GM19238 (cell line): ENCODE results near the gene ZC3H7A.

Experiments
- DNase-seq: peaks from one replicate; pipeline ENCODE4 v3.0.0; 2011; ENCODE audit warnings: low spot score; ENCODE audit not compliant: insufficient read length

The ZC3H7A gene

GRCh38 chr16:11774065-11774626, 22.9 kb downstream of the ZC3H7A start:
- DNase-seq, result peak; percentile 7

- peak; percentile 3 for DNase-seq
Observed at GRCh38 chr16:11768849-11769248, 28.2 kb downstream of the ZC3H7A start.

GRCh38 chr16:11762431-11762830, 34.6 kb downstream of the ZC3H7A start:
- no peak for DNase-seq

- no peak for DNase-seq
Observed at GRCh38 chr16:11759997-11760396, 37.1 kb downstream of the ZC3H7A start.

- DNase-seq, result no peak
Observed at GRCh38 chr16:11759163-11759834, 37.8 kb downstream of the ZC3H7A start.

- DNase-seq, result no peak
Observed at GRCh38 chr16:11757671-11758545, 39.1 kb downstream of the ZC3H7A start.

GRCh38 chr16:11756248-11756647, 40.8 kb downstream of the ZC3H7A start:
- DNase-seq, result no peak

GRCh38 chr16:11755022-11755760, 41.9 kb downstream of the ZC3H7A start:
- no peak for DNase-seq

GRCh38 chr16:11752856-11753255, 44.2 kb downstream of the ZC3H7A start:
- no peak for DNase-seq

GRCh38 chr16:11750056-11750455, 47.0 kb downstream of the ZC3H7A start:
- DNase-seq, result no peak

- no peak for DNase-seq
Observed at GRCh38 chr16:11748404-11749254, 48.4 kb downstream of the ZC3H7A start.

- no peak for DNase-seq
Observed at GRCh38 chr16:11747949-11748403, 49.1 kb downstream of the ZC3H7A start.

GRCh38 chr16:11744075-11744470, 53.0 kb downstream of the ZC3H7A start:
- DNase-seq, result no peak

GRCh38 chr16:11743308-11744074, 53.6 kb downstream of the ZC3H7A start:
- no peak for DNase-seq

GRCh38 chr16:11742536-11743307, 54.3 kb downstream of the ZC3H7A start, which contains the start of gene TXNDC11:
Gene TXNDC11, minus strand, starts transcription at chr16:11742857. Its CDS starts 127 bp downstream, at chr16:11742730.
- DNase-seq, result peak; percentile 85

- DNase-seq, result peak; percentile 27
Observed at GRCh38 chr16:11742093-11742535, 54.9 kb downstream of the ZC3H7A start.

- DNase-seq, result no peak
Observed at GRCh38 chr16:11740567-11740966, 56.5 kb downstream of the ZC3H7A start.

- DNase-seq, result peak; percentile 15
Observed at GRCh38 chr16:11738742-11739544, 58.1 kb downstream of the ZC3H7A start.
